GM19193 (cell line): ENCODE measurements around the gene LTC4S.

Source experiments
- POLR2A ChIP-seq: IDR thresholded peaks from 4 replicates; pipeline ENCODE4 v1.6.1; 2011; ENCODE audit not compliant: insufficient read depth, insufficient read length; ENCODE audit errors: extremely low read depth

Gene LTC4S

DNA sequence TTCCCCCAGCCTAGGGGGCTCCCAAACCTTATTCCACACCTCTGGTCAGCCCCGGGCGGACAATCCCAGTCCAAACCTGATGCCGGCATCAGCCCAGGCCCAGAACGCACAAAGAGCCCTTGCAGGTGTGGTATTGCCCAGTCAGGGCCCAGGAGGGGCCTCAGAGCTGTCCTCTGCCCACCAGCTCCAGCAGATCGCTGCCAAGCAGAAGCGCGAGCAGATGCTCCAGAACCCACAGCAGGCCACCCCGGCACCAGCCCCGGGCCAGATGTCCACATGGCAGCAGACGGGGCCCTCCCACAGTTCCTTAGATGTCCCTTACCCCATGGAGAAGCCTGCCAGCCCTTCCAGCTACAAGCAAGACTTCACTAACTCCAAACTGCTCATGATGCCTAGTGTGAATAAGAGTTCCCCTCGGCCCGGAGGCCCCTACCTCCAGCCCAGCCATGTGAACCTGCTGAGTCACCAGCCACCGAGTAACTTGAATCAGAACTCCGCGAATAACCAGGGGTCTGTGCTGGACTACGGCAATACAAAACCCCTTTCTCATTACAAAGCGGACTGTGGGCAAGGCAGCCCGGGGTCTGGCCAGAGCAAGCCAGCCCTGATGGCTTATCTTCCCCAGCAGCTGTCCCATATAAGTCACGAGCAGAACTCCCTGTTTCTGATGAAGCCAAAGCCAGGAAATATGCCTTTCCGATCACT, 27.6 kb upstream of the LTC4S start:
- no peak for TF ChIP-seq POLR2A

DNA sequence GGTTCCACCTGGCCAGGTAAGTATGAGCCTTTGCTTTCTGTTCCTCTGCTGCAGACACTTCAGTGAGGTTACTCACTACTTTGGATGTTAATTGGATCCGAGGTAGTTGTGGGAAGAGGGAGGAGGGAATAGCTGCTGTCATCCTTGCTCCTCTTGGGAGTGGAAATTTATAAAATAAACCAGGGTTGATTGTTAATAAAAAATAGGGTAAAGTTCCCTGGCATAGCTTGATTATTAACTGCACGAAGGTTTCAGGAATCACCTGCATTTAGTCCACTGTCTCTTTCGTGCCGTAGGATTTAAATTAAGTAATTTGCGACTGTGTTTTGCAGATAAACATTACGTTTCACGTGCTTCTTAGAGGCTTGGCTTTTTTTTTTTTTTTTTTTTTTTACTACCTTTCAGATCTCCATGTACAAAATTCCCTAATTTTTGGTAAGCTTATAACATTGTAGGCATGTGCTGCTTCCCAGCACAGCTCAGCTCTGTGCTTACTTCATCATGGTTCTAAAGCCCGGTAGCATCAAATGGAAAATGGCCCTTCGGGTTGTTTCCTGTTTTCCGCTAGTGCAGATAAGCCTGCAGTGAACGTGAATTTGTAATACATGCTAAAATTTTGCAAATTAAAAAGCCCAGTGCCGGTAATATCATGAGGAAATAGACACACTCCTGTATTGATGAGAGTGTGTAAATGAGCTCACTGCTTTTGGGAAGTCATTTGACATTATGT, 26.9 kb upstream of the LTC4S start:
- TF ChIP-seq POLR2A: no peak

DNA sequence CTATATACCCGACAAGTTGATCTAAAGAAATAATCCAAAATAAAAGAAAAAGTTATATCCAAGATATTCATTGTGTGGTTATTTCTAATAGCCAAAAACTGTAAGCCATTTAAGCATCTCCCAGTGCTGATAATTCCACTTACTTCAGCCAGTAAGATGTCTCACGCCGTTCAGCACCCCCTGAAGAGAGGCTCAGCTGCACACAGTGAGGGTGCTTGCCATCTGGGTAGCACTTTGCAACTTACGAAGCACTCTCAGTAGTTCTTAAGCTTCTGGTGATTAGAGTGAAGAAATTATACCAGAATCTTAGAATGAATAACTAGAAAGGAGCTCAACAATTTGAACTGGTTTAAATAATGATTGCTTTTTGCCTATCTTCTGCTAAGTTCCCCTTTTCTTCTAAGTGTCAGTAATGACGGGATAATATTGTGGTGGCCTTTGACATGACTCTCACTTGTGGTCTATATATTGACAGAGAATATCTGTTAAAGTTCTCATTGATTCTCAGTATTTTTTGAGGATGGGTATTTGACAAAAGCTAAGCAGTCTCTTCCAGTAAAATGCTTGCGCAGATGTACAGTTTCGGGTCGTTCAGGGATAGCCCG, 26.2 kb upstream of the LTC4S start:
- no peak for TF ChIP-seq POLR2A

DNA sequence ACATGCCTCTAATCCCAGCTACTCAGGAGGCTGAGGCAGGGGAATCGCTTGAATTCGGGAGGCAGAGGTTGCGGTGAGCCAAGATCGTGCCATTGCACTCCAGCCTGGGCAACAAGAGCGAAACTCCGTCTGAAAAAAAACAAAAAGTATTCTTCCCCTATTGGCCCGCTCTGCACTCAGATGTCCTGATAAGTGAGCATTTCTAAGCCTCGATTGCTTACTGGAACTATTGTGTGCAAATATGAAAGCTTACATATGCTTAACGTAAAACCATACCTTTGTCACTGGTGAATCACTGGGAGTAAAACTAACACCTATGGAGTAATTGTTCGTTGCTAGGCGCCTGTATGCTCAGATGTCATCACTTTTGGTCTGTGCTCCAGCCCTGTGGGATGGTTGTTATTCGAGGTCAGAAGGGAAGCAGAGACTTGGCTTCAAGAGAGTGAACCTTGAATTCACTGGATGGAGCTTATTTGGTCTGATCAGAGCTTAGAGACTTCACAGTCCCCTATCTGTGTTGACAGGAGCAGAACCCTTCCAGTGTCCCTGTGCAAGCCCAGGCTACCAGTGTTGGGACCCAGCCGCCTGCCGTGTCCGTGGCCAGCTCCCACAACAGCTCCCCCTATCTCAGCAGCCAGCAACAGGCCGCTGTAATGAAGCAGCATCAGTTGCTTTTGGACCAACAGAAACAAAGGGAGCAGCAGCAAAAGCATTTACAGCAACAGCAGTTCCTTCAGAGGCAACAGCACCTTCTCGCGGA, 25.3 kb upstream of the LTC4S start:
- TF ChIP-seq POLR2A: no peak

DNA sequence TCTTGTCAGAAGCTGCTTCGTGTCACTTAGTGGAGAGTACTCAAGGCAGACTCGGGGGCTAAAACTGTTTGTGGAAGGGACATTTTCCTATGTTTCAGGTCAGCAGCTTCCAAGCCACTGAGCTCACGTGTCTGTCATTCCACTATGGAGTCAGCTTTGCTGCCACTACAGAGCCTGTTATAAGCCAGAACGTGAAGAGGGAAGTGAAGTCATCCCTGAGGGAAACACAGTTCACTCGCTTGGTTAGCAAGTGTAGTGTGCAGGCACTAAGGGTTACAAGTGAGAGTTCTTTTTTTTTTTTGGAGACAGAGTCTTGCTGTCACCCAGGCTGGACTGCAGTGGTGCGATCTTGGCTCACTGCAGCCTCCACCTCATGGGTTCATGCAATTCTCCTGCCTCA, 24.5 kb upstream of the LTC4S start:
- TF ChIP-seq POLR2A: no peak

DNA sequence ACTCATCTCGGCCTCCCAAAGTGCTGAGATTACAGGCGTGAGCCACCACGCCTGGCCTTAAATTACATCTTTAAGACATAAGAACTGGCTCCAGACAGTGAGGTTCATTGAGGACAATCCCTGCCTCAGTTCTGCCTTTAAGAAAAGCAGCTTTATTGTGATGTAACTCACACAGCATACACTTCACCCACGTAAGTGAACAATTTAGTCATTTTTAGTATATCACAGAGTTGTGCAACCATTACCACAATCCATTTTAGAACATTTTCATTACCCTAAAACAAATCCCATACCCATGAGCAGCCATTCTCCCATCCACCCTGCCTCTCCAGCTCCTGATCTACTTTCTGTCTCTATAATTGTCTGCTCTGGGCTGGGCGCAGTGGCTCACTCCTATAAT, 24.0 kb upstream of the LTC4S start:
- no peak for TF ChIP-seq POLR2A

DNA sequence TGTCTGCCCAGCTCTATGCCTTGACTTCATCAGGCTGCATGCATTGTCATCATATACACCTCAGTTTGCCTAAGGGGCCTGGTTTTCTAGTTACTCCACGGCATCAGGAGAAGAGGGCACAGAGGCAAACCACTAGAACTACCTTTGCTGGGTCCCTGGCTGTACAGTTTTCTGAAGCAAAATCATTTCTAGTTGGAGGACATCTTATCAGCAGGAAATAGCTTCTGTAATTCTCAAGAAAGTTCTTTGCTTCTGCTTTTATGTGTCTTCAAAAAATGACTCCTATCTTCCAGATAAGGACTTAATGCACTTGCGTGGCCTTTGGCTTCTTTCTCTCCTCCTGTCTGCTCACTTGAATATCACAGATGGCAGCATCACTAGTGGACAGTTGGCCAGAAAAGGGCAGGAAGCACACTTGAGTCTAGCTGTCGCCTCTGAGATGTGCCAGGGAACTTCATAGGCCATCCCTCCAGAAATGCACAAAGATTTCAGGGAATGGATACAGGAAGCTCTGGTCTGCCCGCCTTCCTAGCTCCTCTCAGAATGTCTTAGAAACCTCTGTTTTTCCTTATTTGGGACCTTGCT, 22.4 kb upstream of the LTC4S start:
- no peak for TF ChIP-seq POLR2A

DNA sequence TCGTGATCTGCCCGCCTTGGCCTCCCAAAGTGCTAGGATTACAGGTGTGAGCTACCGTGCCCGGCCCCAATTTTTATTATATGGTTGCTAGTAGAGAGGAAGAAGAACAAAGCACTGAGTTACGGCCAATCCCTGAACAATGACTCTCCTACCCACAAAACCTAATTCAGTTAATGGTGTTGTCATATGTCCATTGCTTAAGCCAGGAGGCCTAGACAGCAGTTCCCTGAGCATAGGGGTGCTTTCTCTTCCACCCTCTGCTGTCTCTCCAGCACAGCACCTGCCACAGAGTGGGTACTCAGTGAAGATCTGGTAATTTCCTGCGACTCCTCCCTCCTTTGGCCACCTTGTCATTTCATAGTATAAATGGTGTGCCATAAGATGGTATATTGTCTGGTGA, 21.4 kb upstream of the LTC4S start:
- no peak for TF ChIP-seq POLR2A

DNA sequence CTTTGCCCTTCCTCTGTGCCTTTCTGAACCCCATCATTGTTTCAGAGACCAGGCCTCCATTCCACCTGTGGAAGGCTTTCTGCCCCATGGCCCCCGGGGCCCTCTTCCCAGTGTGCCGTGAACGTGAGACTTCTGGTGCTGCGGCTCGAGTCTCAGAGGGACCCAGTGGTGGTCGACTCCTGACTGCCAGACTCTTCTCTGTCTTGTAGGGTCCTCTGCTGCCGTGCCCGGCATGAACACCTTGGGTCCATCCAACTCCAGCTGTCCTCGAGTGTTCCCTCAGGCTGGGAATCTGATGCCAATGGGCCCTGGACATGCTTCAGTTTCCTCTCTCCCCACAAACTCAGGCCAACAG, 20.1 kb upstream of the LTC4S start:
- TF ChIP-seq POLR2A: no peak

DNA sequence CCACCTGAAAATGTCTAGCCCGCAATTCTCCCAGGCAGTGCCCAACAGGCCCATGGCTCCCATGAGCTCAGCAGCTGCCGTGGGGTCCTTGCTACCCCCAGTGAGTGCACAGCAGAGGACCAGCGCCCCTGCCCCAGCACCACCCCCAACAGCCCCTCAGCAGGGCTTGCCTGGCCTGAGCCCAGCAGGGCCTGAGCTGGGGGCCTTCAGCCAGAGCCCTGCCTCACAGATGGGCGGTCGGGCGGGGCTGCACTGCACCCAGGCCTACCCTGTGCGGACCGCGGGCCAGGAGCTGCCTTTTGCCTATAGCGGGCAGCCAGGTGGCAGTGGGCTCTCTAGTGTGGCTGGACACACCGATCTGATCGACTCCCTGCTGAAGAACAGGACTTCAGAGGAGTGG, 19.3 kb upstream of the LTC4S start:
- TF ChIP-seq POLR2A: no peak

DNA sequence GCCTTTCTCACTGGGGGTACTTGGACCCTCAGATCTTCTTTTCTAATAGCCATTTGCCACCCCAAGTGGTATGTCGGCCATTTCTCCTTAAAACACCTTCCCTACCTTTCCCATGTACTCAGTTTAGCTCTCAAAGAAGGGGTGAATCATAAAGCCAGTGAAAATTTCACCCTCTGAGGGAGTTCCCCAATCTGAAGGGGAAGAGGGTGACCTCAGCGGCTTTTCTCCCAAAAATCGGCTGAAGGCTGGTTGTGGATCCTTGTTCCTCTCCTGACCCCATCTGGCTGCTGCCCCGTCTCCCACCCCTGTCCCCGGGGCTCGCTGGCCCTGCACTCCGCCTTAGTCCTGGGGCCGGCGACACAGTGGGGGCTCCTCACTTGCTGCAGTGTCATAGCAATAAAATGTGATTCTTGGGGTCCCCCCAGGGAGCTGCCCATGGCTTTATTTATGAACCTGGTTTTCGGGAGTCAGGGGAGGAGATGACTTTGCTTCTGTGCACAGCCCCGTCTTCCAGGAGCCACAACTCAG, 17.3 kb upstream of the LTC4S start:
- no peak for TF ChIP-seq POLR2A

DNA sequence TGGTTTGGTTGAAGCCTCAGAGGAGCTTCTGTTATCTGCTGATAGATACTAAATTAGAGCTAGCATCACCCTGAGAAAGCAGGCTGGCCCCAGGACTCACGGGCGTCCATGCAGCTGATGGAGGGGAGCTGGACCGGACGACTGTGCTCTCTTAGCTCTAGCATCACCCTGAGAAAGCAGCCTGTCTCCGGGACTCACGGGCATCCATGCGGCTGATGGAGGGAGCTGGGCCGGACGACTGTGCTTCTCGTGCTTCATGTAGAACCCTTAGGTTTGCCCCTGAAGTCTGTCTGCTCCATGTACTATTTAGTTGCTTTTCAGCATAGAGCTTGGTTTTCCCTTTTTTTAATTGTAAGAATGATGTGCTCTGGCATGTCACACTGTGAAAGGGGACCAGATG, 16.3 kb upstream of the LTC4S start:
- TF ChIP-seq POLR2A: no peak

DNA sequence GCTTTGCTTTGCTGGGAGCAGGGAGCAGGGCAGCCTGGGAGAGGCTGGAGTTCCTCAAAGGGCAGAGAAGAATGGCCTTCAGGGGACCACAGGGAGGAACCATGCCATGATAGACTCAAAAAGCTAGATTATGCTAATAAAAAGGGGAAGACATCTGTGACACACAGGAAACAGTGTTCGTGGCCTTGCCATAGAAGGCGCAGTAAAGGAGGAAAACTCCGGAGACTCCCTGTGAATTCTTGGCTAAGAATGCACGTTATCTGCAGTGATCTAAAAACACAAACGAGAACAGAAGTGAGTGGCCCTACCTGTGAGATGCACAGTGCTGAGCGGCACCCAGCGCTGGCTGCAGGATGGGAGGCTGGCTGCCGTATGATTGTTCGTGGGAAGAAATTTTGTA, 15.9 kb upstream of the LTC4S start:
- no peak for TF ChIP-seq POLR2A

DNA sequence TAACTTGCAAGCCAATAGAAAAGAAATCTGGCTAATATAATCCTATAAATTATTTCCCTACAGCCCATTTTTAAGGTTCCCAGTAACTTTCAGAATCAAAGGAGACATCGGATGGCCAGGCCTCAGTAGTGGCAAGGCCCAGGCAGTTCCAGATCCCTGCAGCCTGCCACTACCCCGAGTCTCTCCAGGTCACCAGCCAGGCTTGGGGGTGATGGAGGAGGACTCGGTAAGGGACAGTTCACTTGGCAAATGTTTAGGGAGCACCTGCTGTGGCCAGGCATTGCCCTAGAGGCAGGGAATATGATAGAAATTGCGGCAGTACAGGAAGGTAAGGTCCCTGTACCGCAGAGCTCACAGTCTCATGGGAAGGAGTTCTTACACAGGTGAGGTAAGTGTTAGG, 15.2 kb upstream of the LTC4S start:
- no peak for TF ChIP-seq POLR2A

DNA sequence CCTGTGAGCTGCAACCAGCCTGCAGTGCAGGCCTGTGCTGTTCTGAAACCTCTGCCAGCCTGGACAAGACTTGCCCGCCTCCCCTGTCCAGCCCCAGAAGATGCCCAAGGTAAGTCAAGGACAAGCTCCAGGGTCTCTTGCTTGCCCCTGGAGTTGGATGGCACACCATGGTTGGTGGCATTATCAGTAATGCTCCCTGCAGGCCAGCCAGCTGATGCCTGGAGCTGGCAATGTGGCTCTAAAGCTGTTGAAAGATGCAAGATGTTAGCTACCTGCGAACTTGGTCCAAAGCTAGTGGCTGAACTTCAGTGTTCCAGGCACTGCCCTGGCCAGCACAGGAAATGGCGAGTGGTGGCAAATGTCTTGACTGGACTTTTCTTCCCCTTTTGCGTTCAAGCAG, 14.0 kb upstream of the LTC4S start:
- TF ChIP-seq POLR2A: no peak
